ENCODE results near the gene DAND5. TPM values are rescaled to one million over a fixed set of nuclear protein-coding genes. Genes with fewer than 3 reads are reported as not detected.

The DAND5 gene
- total and polyA plus RNA-seq, 9 of the 15 experiments (the other 6 are each of a cell fraction or from before 2014, with no cell fraction given): 0.22 to 0.83 (median 0.60) TPM

DNA sequence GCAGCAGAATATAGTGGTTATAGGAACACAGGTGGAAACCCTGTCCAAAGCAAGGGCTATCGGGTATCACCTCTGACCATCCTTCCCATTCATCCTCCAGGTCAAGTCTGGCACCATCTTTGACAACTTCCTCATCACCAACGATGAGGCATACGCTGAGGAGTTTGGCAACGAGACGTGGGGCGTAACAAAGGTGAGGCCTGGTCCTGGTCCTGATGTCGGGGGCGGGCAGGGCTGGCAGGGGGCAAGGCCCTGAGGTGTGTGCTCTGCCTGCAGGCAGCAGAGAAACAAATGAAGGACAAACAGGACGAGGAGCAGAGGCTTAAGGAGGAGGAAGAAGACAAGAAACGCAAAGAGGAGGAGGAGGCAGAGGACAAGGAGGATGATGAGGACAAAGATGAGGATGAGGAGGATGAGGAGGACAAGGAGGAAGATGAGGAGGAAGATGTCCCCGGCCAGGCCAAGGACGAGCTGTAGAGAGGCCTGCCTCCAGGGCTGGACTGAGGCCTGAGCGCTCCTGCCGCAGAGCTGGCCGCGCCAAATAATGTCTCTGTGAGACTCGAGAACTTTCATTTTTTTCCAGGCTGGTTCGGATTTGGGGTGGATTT, 25.8 kb upstream of the DAND5 start (continued):
- TF ChIP-seq SMC3 (conservative IDR thresholded peaks at IDR 0.05; ENCODE audit: insufficient read depth, low read depth, low read length): no peak
- TF ChIP-seq ZNF699 (CRISPR knock-in tag; IDR thresholded peaks at IDR 0.05; ENCODE audit: insufficient replicate concordance): no peak
- no peak for TF ChIP-seq LARP7 (IDR thresholded peaks at IDR 0.05)
- TF ChIP-seq SETDB1 (IDR thresholded peaks at IDR 0.05; ENCODE audit: low read length): no peak
- TF ChIP-seq, protein P1, sequence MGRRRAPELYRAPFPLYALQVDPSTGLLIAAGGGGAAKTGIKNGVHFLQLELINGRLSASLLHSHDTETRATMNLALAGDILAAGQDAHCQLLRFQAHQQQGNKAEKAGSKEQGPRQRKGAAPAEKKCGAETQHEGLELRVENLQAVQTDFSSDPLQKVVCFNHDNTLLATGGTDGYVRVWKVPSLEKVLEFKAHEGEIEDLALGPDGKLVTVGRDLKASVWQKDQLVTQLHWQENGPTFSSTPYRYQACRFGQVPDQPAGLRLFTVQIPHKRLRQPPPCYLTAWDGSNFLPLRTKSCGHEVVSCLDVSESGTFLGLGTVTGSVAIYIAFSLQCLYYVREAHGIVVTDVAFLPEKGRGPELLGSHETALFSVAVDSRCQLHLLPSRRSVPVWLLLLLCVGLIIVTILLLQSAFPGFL (CRISPR knock-in tag; IDR thresholded peaks at IDR 0.05): no peak
- no peak for TF ChIP-seq ADNP (tag; IDR thresholded peaks at IDR 0.05)
- TF ChIP-seq MTF1 (CRISPR knock-in tag; IDR thresholded peaks at IDR 0.05; ENCODE audit: borderline replicate concordance): no peak
- no peak for TF ChIP-seq CHD4 (IDR thresholded peaks at IDR 0.05; ENCODE audit: insufficient read depth, insufficient replicate concordance, low read depth, low read length, poor library complexity, severe bottlenecking)
- TF ChIP-seq NFE2 (IDR thresholded peaks at IDR 0.05; ENCODE audit: low read depth): no peak
- no peak for TF ChIP-seq ZNF253 (CRISPR knock-in tag; conservative IDR thresholded peaks at IDR 0.05)
- TF ChIP-seq ZBTB8A (IDR thresholded peaks at IDR 0.05; ENCODE audit: partially characterized antibody): no peak
- no peak for TF ChIP-seq CCNT2 (IDR thresholded peaks at IDR 0.05; ENCODE audit: borderline replicate concordance, extremely low read depth, insufficient read length, low read depth, low read length)
- TF ChIP-seq, protein P2, sequence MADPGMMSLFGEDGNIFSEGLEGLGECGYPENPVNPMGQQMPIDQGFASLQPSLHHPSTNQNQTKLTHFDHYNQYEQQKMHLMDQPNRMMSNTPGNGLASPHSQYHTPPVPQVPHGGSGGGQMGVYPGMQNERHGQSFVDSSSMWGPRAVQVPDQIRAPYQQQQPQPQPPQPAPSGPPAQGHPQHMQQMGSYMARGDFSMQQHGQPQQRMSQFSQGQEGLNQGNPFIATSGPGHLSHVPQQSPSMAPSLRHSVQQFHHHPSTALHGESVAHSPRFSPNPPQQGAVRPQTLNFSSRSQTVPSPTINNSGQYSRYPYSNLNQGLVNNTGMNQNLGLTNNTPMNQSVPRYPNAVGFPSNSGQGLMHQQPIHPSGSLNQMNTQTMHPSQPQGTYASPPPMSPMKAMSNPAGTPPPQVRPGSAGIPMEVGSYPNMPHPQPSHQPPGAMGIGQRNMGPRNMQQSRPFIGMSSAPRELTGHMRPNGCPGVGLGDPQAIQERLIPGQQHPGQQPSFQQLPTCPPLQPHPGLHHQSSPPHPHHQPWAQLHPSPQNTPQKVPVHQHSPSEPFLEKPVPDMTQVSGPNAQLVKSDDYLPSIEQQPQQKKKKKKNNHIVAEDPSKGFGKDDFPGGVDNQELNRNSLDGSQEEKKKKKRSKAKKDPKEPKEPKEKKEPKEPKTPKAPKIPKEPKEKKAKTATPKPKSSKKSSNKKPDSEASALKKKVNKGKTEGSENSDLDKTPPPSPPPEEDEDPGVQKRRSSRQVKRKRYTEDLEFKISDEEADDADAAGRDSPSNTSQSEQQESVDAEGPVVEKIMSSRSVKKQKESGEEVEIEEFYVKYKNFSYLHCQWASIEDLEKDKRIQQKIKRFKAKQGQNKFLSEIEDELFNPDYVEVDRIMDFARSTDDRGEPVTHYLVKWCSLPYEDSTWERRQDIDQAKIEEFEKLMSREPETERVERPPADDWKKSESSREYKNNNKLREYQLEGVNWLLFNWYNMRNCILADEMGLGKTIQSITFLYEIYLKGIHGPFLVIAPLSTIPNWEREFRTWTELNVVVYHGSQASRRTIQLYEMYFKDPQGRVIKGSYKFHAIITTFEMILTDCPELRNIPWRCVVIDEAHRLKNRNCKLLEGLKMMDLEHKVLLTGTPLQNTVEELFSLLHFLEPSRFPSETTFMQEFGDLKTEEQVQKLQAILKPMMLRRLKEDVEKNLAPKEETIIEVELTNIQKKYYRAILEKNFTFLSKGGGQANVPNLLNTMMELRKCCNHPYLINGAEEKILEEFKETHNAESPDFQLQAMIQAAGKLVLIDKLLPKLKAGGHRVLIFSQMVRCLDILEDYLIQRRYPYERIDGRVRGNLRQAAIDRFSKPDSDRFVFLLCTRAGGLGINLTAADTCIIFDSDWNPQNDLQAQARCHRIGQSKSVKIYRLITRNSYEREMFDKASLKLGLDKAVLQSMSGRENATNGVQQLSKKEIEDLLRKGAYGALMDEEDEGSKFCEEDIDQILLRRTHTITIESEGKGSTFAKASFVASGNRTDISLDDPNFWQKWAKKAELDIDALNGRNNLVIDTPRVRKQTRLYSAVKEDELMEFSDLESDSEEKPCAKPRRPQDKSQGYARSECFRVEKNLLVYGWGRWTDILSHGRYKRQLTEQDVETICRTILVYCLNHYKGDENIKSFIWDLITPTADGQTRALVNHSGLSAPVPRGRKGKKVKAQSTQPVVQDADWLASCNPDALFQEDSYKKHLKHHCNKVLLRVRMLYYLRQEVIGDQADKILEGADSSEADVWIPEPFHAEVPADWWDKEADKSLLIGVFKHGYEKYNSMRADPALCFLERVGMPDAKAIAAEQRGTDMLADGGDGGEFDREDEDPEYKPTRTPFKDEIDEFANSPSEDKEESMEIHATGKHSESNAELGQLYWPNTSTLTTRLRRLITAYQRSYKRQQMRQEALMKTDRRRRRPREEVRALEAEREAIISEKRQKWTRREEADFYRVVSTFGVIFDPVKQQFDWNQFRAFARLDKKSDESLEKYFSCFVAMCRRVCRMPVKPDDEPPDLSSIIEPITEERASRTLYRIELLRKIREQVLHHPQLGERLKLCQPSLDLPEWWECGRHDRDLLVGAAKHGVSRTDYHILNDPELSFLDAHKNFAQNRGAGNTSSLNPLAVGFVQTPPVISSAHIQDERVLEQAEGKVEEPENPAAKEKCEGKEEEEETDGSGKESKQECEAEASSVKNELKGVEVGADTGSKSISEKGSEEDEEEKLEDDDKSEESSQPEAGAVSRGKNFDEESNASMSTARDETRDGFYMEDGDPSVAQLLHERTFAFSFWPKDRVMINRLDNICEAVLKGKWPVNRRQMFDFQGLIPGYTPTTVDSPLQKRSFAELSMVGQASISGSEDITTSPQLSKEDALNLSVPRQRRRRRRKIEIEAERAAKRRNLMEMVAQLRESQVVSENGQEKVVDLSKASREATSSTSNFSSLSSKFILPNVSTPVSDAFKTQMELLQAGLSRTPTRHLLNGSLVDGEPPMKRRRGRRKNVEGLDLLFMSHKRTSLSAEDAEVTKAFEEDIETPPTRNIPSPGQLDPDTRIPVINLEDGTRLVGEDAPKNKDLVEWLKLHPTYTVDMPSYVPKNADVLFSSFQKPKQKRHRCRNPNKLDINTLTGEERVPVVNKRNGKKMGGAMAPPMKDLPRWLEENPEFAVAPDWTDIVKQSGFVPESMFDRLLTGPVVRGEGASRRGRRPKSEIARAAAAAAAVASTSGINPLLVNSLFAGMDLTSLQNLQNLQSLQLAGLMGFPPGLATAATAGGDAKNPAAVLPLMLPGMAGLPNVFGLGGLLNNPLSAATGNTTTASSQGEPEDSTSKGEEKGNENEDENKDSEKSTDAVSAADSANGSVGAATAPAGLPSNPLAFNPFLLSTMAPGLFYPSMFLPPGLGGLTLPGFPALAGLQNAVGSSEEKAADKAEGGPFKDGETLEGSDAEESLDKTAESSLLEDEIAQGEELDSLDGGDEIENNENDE (IDR thresholded peaks at IDR 0.05; ENCODE audit: low read depth, low read length): no peak
- no peak for TF ChIP-seq HDAC8 (tag; IDR thresholded peaks at IDR 0.05)
- peak; percentile 73; the same call in 1 of the 2 replicates for TF ChIP-seq THRAP3 (IDR thresholded peaks at IDR 0.05; ENCODE audit: borderline replicate concordance)
- TF ChIP-seq, protein P3, sequence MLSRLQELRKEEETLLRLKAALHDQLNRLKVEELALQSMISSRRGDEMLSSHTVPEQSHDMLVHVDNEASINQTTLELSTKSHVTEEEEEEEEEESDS (CRISPR knock-in tag; IDR thresholded peaks at IDR 0.05): no peak

All from K562 (cell line).